GM10248 (cell line): Measurements from ENCODE around the gene ZKSCAN2.

Experiments
- CTCF ChIA-PET: fragments of 300-600 bp; sonication (Branson Sonifier 250); formaldehyde crosslinking; extraction: SDS; loops from one replicate; lab custom pipeline; 2021; ENCODE audit warnings: antibody characterized with exemption; lab: Yijun Ruan, JAX
- POLR2A ChIA-PET: fragments of 350-650 bp; sonication (Branson Sonifier 250); formaldehyde crosslinking; extraction: SDS; loops from one replicate; lab custom pipeline; 2020; ENCODE audit warnings: antibody characterized with exemption; lab: Yijun Ruan, JAX
- DNase-seq: peaks from one replicate; pipeline ENCODE4 v3.0.0; 2012; ENCODE audit errors: extremely low spot score
- CTCF ChIP-seq: IDR thresholded peaks from 2 replicates; pipeline ENCODE4 v1.5.1; 2012; ENCODE audit warnings: mild to moderate bottlenecking, low read depth; ENCODE audit errors: extremely low read depth, missing control alignments, control extremely low read depth

ZKSCAN2 gene

GRCh38 chr16:25250467-25250866 is 7.2 kb downstream of the ZKSCAN2 start:
- no peak for TF ChIP-seq CTCF
- ChIA-PET POLR2A (no interaction called here), CTCF (interaction anchor here (0.8 to 1.5 kb wide), 3 partner anchors 9 to 25 kb away, joined by 3 to 9 read pairs (median 4); no protein-coding TSS in a partner anchor)
- DNase-seq, result no peak

- CTCF ChIA-PET, result interaction anchor here (7.5 kb wide), 1 partner anchor 14 kb away, joined by 88 read pairs; the partner anchor contains the start of gene AQP8
These were observed 21.7 kb downstream of the ZKSCAN2 start for GRCh38 chr16:25235991-25236390.

GRCh38 chr16:25228372-25228771 is 29.3 kb downstream of the ZKSCAN2 start:
- no peak for TF ChIP-seq CTCF
- DNase-seq, result no peak
- ChIA-PET POLR2A (no interaction called here), CTCF (interaction anchor here (1.1 kb wide), 1 partner anchor 11 kb away, joined by 3 read pairs; no protein-coding TSS in a partner anchor)

More at GRCh38 chr16:25235991-25236390, 21.7 kb downstream of the ZKSCAN2 start:
- TF ChIP-seq CTCF, result no peak
- POLR2A ChIA-PET, result no interaction called here
- DNase-seq, result no peak

- POLR2A ChIA-PET, result no interaction called here
These were observed 32.8 kb downstream of the ZKSCAN2 start for GRCh38 chr16:25224731-25225319.

GRCh38 chr16:25223964-25224363 is 33.7 kb downstream of the ZKSCAN2 start:
- ChIA-PET POLR2A (no interaction called here), CTCF (interaction anchor here (1.3 to 11.1 kb wide), 9 partner anchors 10 to 172 kb away, joined by 3 to 88 read pairs (median 7); no protein-coding TSS in a partner anchor)
- no peak for DNase-seq
- TF ChIP-seq CTCF, result no peak

More at GRCh38 chr16:25224731-25225319, 32.8 kb downstream of the ZKSCAN2 start:
- CTCF ChIA-PET, result interaction anchor here (0.8 to 11.1 kb wide), 36 partner anchors 10 to 720 kb away, joined by 3 to 88 read pairs (median 4); partner anchors contain the start of gene LCMT1
- no peak for TF ChIP-seq CTCF
- DNase-seq, result no peak

- POLR2A ChIA-PET, result no interaction called here
These were observed 34.7 kb downstream of the ZKSCAN2 start for GRCh38 chr16:25222959-25223358.

More at GRCh38 chr16:25222959-25223358, 34.7 kb downstream of the ZKSCAN2 start:
- no peak for DNase-seq
- CTCF ChIA-PET, result interaction anchor here (1.0 to 11.1 kb wide), 6 partner anchors 8 to 1887 kb away, joined by 3 to 88 read pairs (median 17); no protein-coding TSS in a partner anchor
- TF ChIP-seq CTCF, result no peak
